HT1080 (cell line): ENCODE data around the gene SLA2. TPM values are rescaled to one million over a fixed set of nuclear protein-coding genes. Genes with fewer than 3 reads are reported as not detected.
"Not testable (repeated sequence)": the region's sequence is repeated elsewhere in the genome, so short reads cannot be mapped to it uniquely, and the experiment has no call there.

Experiments used
- DNase-seq: peaks from one replicate; pipeline ENCODE4 v3.0.0-alpha.2; 2015; ENCODE audit warnings: low read depth
- polyA plus RNA-seq, 2 experiments: library from polyadenylated mRNA; depleted of rRNA; stranded (reverse); fragments of >200 nt; gene quantifications; 2 replicates each; pipeline ENCODE4 v1.2.3, GENCODE V29; 2015
- total RNA-seq: library from RNA; depleted of rRNA; stranded (reverse); fragments of >200 nt; shearing (Covaris generic); gene quantifications from 2 replicates; pipeline ENCODE4 v1.2.3, GENCODE V29; 2014; rRNA removed

Gene SLA2, protein sequence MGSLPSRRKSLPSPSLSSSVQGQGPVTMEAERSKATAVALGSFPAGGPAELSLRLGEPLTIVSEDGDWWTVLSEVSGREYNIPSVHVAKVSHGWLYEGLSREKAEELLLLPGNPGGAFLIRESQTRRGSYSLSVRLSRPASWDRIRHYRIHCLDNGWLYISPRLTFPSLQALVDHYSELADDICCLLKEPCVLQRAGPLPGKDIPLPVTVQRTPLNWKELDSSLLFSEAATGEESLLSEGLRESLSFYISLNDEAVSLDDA
- not detected in 2 replicates for total RNA-seq
- not detected in 2 replicates for polyA plus RNA-seq (2015; cell fraction: cytosol; rRNA removed)
- polyA plus RNA-seq (2015; cell fraction: nucleus; rRNA removed), result not detected in 2 replicates

DNA sequence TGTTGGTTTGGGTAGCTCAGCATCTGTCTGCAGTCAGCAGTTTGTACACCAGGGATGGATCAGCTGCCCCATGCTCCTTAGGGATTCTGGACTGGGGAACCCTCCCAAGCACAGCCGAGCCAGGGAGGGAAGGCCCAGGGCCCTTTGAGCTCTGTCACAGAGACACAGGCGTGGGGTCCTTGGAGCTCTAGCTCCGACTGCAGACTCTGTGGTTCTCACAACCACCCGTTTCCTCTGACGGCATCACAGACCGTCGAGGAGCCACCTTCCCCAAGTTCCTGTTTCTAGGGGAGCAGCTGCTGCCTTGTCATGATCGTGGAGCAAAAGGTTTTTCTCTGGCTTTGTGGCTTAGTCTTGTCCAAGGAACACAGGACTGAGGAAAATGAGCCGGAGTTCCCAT, at the start of gene SLA2:
Gene SLA2 (minus strand): TSS at position 199 of the 400 bp plus-strand sequence. CDS start 4,861 bp downstream, outside the sequence.
- DNase-seq, result no peak

- not testable (repeated sequence) for DNase-seq
Measured at GRCh38 chr20:36695467-36695866, 49.5 kb upstream of the SLA2 start.

- no peak for DNase-seq
Measured at GRCh38 chr20:36688630-36689029, 42.6 kb upstream of the SLA2 start.

- no peak for DNase-seq
Measured at GRCh38 chr20:36687850-36688249, 41.9 kb upstream of the SLA2 start.

DNA sequence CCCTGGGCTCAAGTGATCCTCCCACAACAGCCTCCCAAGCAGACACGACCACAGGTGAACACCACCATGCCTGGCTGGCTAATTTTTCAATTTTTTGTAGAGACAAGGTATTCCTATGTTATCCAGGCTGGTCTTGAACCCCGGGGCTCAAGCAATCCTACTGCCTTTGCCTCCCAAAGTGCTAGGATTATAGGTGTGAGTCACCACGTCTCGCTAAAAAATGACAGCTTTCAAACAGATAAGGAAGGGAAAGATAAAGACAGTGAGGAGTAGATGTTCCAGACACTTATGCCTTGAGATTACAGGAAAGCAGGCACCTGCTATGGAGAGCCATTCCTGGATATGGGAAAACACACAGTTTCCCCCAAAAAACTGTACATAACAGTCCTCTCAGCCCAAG, 40.9 kb upstream of the SLA2 start:
- no peak for DNase-seq

- no peak for DNase-seq
Measured at GRCh38 chr20:36686504-36686903, 40.5 kb upstream of the SLA2 start.

- no peak for DNase-seq
Measured at GRCh38 chr20:36684747-36685146, 38.8 kb upstream of the SLA2 start.

DNA sequence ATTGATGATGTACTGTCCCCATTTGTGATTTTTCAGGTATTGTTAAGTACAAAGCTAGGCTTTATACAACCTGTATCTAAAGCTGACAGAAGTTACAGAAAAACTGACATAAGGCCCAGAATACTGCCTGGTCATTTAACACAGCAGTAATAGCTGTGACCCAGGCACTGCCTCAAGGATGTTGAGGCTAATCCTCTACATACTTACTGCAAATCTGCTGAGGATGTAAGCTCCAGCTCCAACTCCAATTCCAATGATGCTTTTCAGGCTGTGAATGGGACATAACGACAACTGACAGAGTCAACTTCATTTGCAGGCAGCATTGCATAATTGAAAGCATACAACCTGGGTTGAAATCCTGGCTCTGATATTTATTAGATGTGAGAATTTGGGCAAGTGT, 36.3 kb upstream of the SLA2 start:
- no peak for DNase-seq

DNA sequence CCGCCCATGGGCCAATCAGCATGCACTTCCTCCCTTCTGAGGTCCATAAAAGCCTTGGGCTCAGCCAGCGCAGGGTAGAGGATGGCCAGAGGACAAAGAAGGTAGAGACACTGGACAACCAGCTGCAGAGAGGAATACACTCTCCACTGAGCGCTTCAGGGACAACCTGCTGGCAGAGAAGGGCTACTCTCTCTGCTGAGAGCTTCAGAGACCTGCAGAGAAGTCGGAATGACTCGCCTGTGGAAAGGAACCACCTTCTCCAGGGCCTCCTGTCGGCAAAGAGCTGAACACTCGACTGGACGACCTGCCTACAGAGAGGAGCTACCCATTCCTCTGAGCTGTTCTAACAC, 31.4 kb upstream of the SLA2 start:
- no peak for DNase-seq

DNA sequence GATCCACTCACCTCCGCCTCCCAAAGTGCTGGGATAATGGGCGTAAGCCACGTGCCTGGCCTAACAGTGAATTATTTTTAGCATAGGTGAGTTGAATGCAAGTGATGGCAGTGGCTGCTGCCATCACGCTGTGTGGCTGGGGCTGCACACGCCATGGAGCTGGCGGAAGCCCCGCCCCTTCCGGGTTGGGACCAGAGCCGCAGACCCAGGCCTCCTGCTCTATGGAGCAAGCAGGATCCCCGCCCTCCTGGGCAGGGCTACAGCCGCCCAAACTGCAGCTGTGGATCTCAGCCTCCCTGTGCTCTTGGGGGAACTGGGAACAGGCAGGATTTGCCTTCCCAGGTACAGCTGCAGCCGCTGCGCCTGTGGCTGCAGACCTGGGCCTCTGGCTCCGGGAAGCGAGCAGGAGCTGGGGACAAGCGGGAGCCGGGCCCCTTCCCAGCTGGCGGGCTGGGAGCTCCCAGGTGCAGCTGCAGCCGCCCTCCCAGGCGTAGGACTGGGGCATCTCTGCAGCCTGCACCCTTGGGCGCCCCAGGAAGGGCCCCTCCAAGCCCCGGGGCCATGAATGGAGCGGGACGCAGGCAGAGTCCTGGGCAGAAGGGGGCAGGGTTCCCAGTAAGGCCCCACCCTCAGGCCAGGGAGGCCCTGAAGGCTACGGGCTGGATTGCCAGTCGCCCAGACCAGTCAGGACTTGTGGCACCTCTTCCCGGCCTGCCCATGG, 30.9 kb upstream of the SLA2 start:
- DNase-seq, result no peak

GRCh38 chr20:36675545-36675944, 29.5 kb upstream of the SLA2 start:
- not testable (repeated sequence) for DNase-seq

GRCh38 chr20:36672991-36673390, 27.0 kb upstream of the SLA2 start:
- DNase-seq, result no peak

DNA sequence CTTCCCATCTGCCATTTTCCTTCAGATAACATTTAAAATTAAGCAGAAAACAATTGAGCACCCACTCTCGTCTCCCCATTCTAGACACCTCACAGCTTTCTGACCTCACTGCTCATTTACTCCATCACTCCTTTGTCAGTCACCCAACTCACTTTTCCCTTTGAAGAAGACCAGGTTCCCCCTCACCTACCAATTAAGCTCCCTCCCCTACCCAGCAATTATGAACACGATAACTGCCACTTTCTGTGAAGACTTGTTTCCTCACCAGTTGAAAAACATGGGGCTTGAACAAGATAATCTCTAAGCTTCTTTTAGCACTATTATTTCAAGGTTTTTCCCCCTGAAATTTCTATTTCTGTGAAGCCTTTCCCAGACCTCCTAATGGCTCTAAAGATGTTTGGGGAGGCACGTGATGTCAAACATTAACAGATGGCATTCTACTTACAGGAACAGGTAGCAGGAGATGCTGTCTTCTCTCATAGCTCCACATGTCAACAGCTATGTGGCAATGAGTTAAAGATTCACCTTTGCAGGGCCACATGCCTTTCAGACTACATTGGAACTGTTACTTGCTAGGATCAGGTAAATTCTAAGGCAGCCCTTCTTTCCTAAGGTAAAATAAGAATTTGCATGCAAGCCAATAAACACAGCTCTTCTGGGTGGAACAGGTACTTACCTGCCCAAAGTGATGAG, 24.8 kb upstream of the SLA2 start:
- no peak for DNase-seq

- peak; percentile 10 for DNase-seq
Measured at GRCh38 chr20:36666181-36666740, 20.3 kb upstream of the SLA2 start.

DNA sequence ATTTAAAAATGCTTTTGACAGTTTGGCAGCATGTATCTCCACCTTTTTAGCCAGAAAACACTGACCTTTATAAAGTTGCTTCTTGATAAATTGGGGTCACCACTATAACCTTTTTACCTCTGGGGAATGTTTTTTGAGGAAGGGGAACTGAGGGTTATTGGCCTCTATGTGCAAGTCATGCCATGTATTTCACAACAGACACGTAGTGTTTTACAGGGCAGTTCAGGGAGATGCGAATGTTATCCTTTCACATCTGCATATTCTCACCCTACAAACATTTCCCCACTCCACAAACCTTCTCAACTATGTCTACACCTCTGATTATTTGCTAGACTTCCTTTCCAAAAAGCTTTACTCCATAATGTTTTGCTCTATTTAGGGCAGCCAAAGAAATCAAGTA, 17.0 kb upstream of the SLA2 start:
- no peak for DNase-seq

- DNase-seq, result no peak
Measured at GRCh38 chr20:36658300-36658699, 12.3 kb upstream of the SLA2 start.

DNA sequence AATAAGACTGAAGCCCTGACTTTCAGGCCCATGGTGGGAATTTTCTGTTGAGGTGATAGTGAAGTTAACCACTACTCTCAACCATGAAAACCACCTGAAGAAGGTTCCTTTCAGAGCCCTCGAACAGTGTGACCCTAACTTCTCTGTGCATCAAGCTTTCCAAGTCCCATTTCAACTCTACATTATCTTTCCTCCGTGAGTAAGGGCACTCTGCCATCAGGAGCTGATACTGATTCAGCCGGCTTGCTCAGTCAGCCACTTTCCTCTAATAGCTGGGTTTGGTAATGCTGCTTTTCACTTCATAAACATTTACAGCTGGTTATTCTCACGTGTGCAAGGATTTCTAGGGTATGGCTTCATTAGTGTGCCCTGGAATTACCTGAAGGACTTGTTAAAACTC, 10.7 kb upstream of the SLA2 start:
- DNase-seq, result no peak

DNA sequence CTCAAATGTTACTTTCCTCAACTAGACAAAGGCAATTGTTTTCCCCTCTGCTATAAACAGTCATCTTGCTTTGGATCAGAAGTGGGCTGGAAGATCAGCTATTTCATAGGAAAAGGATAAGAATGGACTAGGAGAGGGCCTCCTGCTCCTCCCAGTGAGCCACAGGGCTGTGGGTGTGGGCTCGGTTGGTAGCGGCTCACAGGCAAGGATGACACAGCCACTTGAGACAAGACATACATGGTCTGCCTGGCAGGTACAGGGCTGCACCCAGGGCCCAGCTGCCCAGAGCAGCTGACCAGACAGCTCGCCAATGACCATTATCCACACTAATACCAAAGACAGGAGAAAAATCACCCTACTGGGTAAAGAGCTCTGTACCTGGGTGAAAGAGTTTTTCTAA, 9.0 kb upstream of the SLA2 start:
- DNase-seq, result no peak

- DNase-seq, result no peak
Measured at GRCh38 chr20:36654506-36654905, 8.5 kb upstream of the SLA2 start.

DNA sequence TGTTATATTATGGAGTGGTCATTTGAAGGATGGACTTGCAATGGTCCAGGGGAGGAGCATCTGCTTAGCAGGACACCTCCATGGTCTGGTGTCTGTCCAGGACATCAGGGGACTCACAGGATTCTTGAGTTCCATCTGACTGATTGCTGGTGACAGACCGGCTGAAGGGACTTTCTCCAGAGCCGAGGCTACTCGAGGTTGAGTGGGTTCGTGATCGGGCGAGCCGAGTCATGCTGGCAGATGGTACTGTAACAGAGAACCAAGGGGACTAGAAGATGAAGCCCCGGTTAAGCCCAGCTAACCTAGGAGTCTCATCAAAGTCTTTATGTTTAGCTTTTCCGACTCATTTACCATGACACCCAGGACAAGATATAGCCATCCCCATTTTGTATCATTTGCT, 7.5 kb upstream of the SLA2 start:
- no peak for DNase-seq

DNA sequence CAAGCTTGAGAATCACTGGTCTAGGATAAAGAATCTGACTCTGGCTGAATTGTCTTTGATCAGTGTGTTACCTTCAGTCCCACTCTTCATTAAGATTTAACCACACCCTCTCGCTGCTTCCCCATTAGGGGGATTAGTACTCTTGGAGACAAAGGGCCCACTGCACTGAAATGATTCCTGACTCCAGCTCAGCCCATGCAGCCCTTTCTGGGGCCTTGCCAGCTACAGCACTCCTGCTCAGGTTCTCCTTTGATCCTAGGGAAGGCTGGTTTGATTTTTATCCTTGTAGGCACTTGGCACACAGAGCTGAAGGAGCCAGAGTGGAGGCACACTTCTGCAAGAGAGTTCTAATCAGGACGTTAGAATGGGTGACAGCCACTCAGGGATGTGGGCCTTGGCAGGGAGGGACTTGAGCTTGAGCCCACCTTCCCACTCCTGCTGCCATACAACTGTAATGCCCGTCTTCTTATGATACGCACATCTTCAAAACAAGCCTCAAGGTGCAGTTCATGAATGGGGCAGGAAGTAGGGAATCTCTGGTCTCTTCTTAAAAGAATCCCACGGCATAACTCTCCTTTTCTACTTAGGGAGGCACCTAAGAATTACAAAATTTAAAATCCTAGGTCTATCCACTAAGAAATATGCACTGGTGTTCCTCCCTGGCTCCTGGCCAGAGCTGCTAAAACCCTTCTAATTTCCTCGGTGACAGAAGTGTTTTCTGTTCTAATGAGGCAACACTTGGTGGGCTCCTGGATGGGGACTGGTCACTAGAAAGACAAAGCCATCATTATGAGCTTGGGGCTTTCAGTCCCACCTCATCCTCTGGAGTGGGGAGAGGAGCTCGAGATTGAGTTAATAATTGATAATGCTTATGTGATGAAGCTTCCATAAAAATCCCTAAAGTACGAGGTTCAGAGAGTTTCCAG, 1.5 kb upstream of the SLA2 start:
- no peak for DNase-seq
